GM12878 (cell line): ENCODE data around the gene KRTAP15-1. TPM values are rescaled to one million over a fixed set of nuclear protein-coding genes. Genes with fewer than 3 reads are reported as not detected.

Experiments
- ATAC-seq: fragments of 200-7000 bp; cut with Tn5 transposase; 3 replicates; pipeline ENCODE4 v1.9.1; 2020; ENCODE audit warnings: mild to moderate bottlenecking, moderate library complexity
- BruUV-seq: library from RNA; stranded (reverse); fragments of 400-500 nt; replicated peaks from 2 replicates; lab custom pipeline; 2021; lab: Mats Ljungman, UMichigan
- CTCF ChIA-PET: fragments of 300-600 bp; sonication (Branson Sonifier 250); formaldehyde crosslinking; extraction: SDS; loops from one replicate; lab custom pipeline; 2021; ENCODE audit warnings: inconsistent platforms; lab: Yijun Ruan, JAX
- POLR2A ChIA-PET: fragments of 350-600 bp; formaldehyde crosslinking; extraction: SDS; loops from one replicate; lab custom pipeline; 2021; ENCODE audit warnings: inconsistent platforms; lab: Charles Lee
- RAD21 ChIA-PET: fragments of 300-600 bp; sonication (Branson Sonifier 250); formaldehyde crosslinking; loops from one replicate; lab custom pipeline; 2023; ENCODE audit warnings: antibody characterized with exemption; ENCODE audit not compliant: unreplicated experiment; lab: Charles Lee
- SMC1A ChIA-PET: fragments of 300-600 bp; sonication (Branson Sonifier 250); formaldehyde crosslinking; loops from one replicate; lab custom pipeline; 2023; ENCODE audit not compliant: unreplicated experiment, uncharacterized antibody; lab: Charles Lee
- DNase-seq: peaks from one replicate; pipeline ENCODE4 v3.0.0-alpha.2; 2011; ENCODE audit warnings: low read depth, low spot score
- FAIRE-seq: peaks from 3 replicates; lab custom pipeline; 2011; peaks lifted over from hg19 to GRCh38; lab: Jason Lieb, UNC
- H2AFZ ChIP-seq: 2 replicates; pipeline ENCODE4 v1.6.0; 2011; ENCODE audit warnings: low read depth, low read length, control low read depth; ENCODE audit not compliant: control insufficient read depth
- H3K27ac ChIP-seq: 2 replicates; pipeline ENCODE4 v1.5.1; 2011; ENCODE audit warnings: control low read depth; ENCODE audit not compliant: control insufficient read depth, insufficient read depth
- H3K27me3 ChIP-seq, 2 experiments: replicated peaks in 1 of 2; 2 replicates each; pipeline versions ENCODE4 v1.6.0 to v1.6.1; 2011; ENCODE audit warnings: low read length in 1 of 2; ENCODE audit not compliant: control insufficient read depth in 2 of 2, insufficient read depth in 2 of 2
- H3K36me3 ChIP-seq, 2 experiments: 2 replicates each; pipeline ENCODE4 v1.5.1; 2011; ENCODE audit warnings: low read length in 1 of 2; ENCODE audit not compliant: control insufficient read depth in 2 of 2, insufficient read depth in 2 of 2
- H3K4me1 ChIP-seq: 2 replicates; pipeline ENCODE4 v1.6.1; 2011; ENCODE audit warnings: mild to moderate bottlenecking, low read length, moderate library complexity, mixed read lengths; ENCODE audit not compliant: control insufficient read depth, insufficient read depth
- H3K4me2 ChIP-seq: 2 replicates; pipeline ENCODE4 v1.6.0; 2011; ENCODE audit warnings: control low read depth; ENCODE audit not compliant: control insufficient read depth, insufficient read depth
- H3K4me3 ChIP-seq: fragments of 200-600 bp; sonication (generic); 2 replicates; pipeline ENCODE4 v1.5.1; 2016
- H3K79me2 ChIP-seq: 2 replicates; pipeline ENCODE4 v1.6.0; 2011; ENCODE audit warnings: low read length; ENCODE audit not compliant: control insufficient read depth, insufficient read depth
- H3K9ac ChIP-seq: 2 replicates; pipeline ENCODE4 v1.8.0; 2011; ENCODE audit warnings: low read length, control low read depth, mixed read lengths; ENCODE audit not compliant: control insufficient read depth, insufficient read depth
- H3K9me3 ChIP-seq: replicated peaks from 3 replicates; pipeline ENCODE4 v1.5.1; 2011; ENCODE audit warnings: mild to moderate bottlenecking, low read length; ENCODE audit not compliant: control insufficient read depth, insufficient read depth
- H4K20me1 ChIP-seq: 2 replicates; pipeline ENCODE4 v1.6.0; 2011; ENCODE audit not compliant: control insufficient read depth, insufficient read depth
- CREM ChIP-seq: IDR thresholded peaks from 2 replicates; pipeline ENCODE4 v1.6.1; 2014; ENCODE audit warnings: antibody characterized with exemption, low read depth
- KLF5 ChIP-seq: fragments of 450-650 bp; IDR thresholded peaks from 2 replicates; pipeline ENCODE4 v1.6.1; 2014; ENCODE audit warnings: mild to moderate bottlenecking; ENCODE audit not compliant: partially characterized antibody
- LARP7 ChIP-seq: fragments of 450-650 bp; IDR thresholded peaks from 2 replicates; pipeline ENCODE4 v1.6.1; 2017; ENCODE audit warnings: mild to moderate bottlenecking
- NBN ChIP-seq: fragments of 450-650 bp; IDR thresholded peaks from 2 replicates; pipeline ENCODE4 v1.6.1; 2016
- NFYB ChIP-seq: IDR thresholded peaks from 2 replicates; pipeline ENCODE4 v1.6.1; 2011; ENCODE audit warnings: low read depth, mild to moderate bottlenecking, low read length, improper control_type of control experiment, moderate library complexity; ENCODE audit not compliant: insufficient read depth
- NR2C1 ChIP-seq: fragments of 450-650 bp; IDR thresholded peaks from 2 replicates; pipeline ENCODE4 v1.6.1; 2017; ENCODE audit warnings: antibody characterized with exemption, mild to moderate bottlenecking, moderate library complexity
- SIN3A ChIP-seq: IDR thresholded peaks from 2 replicates; pipeline ENCODE4 v1.6.1; 2012; ENCODE audit warnings: low read depth, low read length, improper control_type of control experiment
- SREBF1 ChIP-seq: IDR thresholded peaks from 2 replicates; pipeline ENCODE4 v1.6.1; 2012; ENCODE audit warnings: mild to moderate bottlenecking, low read length
- WGBS: methylation state at CpG from one replicate; pipeline ENCODE4 v1.1.6; 2016; ENCODE audit warnings: low lambda C conversion rate; ENCODE audit not compliant: insufficient replicate concordance, insufficient coverage; ENCODE audit errors: missing lambda C conversion rate; 5-methylcytosine and 5-hydroxymethylcytosine counted together
- in situ Hi-C: fragments of 300-500 bp; cut with MboI; formaldehyde crosslinking; loops from 9 replicates; pipeline ENCODE4 v1.14.3; 2018; ENCODE audit warnings: mixed read lengths
- intact Hi-C: fragments of 100-400 bp; cut with micrococcal nuclease; formaldehyde crosslinking; loops from one replicate; pipeline ENCODE4 v1.14.2; 2022; ENCODE audit not compliant: unreplicated experiment
- polyA plus RNA-seq, 11 experiments: library from polyadenylated mRNA; depleted of rRNA in 4 of 11; unstranded in 6 of 11; stranded (reverse) in 5 of 11; fragments of >200 nt; fragmentation: Nextera tagmentation in 4 of 11; fragmentation: Illumina TruSeq in 1 of 11; extraction: Ambion mirVana in 4 of 11; extraction: Trizol in 1 of 11; gene quantifications; 1 replicate in 1 of 11; 2 replicates in 10 of 11; pipeline versions ENCODE4 v1.2.1 to v1.2.3, GENCODE V29; 2011 to 2016; ENCODE audit warnings: inconsistent platforms in 2 of 11, missing spikeins in 2 of 11, low read depth in 1 of 11
- total RNA-seq, 4 experiments: library from RNA; depleted of rRNA in 3 of 4; stranded (reverse); fragments of >200 nt in 3 of 4; fragmentation: Illumina TruSeq in 1 of 4; extraction: Trizol in 1 of 4; gene quantifications; 2 replicates each; pipeline versions ENCODE4 v1.2.1 to v1.2.3, GENCODE V29; 2013 to 2021
- TF ChIP-seq, protein P1 (sequence below): IDR thresholded peaks from 2 replicates; pipeline ENCODE4 v1.6.1; 2011; ENCODE audit warnings: mild to moderate bottlenecking, low read depth, low read length, moderate library complexity; ENCODE audit not compliant: insufficient replicate concordance
- TF ChIP-seq, protein P2 (sequence below): fragments of 450-650 bp; IDR thresholded peaks from 2 replicates; pipeline ENCODE4 v1.6.1; 2017; ENCODE audit warnings: mild to moderate bottlenecking
- TF ChIP-seq, protein P3 (sequence below): fragments of 450-650 bp; formaldehyde crosslinking; IDR thresholded peaks from 2 replicates; pipeline ENCODE4 v1.5.0; 2022; ENCODE audit warnings: mild to moderate bottlenecking, missing genetic modification characterization

KRTAP15-1 gene
- total and polyA plus RNA-seq, 10 of the 15 experiments (the other 5 are each of a cell fraction or from before 2014, with no cell fraction given) = not detected

DNA sequence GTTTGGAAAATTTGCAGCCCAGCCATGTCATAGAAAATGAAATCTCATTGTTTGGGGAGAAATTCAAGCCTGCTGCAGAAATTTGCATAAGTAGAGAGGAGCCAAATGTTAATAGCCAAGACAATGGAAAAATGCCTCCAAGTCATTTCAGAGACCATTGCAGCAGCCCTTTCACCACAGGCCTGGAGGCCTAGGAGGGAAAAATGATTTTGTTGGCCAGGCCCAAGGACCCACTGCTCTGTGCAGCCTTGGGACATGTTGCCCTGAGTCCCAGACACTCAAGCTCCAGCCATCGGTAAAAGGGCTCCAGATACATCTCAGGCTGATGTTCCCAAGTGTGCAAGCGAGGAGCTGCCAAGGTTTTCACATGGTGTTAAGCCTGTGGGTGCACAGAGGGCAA, 46.1 kb downstream of the KRTAP15-1 start:
- Histone ChIP-seq H3K4me3 (no peak overlapping the region), H3K27ac (no peak overlapping the region), H3K27me3 (no peaks in the 10 kb centered on the region), H3K4me1 (no peaks in the 10 kb centered on the region), H4K20me1 (no peaks in the 10 kb centered on the region), H2AFZ (no peak overlapping the region), H3K79me2 (no peaks in the 10 kb centered on the region), H3K9ac (no peak overlapping the region), H3K9me3 (no peaks in the 10 kb centered on the region; the same call in 2 of the 3 replicates), H3K4me2 (no peak overlapping the region), H3K36me3 (no peaks in the 10 kb centered on the region)
- DNase-seq = no peak
- SMC1A ChIA-PET = no interaction called here
- POLR2A ChIA-PET = no interaction called here
- intact Hi-C loops = no loop called here
- 0% methylated on average over 2 of the region's 2 CpGs for WGBS
- CTCF ChIA-PET = interaction anchor here (0.6 kb wide), 1 partner anchor 160 kb away, joined by 3 read pairs; no protein-coding TSS in a partner anchor
- no peak for TF ChIP-seq KLF5
- TF ChIP-seq SREBF1 = no peak
- no peak for TF ChIP-seq SIN3A
- in situ Hi-C loops = no loop called here
- BruUV-seq = no TSS peak
- RAD21 ChIA-PET = no interaction called here
- ATAC-seq = no peak
- no peak for FAIRE-seq

DNA sequence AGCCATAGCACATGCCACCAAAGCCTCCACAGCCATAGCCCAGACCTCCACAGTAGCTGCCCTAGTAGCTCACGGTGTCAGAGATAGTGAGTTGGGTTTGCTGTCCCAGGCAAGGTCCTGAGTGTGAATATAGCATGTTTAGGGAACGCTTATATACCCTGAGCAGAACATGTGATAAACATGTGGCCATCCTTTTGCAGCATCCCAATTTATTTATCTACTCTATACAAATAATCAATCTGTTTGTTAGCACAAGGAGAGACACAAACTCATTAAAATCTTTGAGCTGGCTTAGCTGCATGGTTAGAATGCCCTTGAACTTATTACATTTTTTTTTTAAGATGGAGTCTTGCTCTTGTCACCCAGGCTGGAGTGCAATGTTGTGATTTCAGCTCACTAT, 47.3 kb downstream of the KRTAP15-1 start, which contains the start of gene KRTAP19-2:
TSS of gene KRTAP19-2 (minus strand) at position 101 of the 400 bp plus-strand sequence. CDS start at position 13, 88 bp downstream.
- Histone ChIP-seq H3K36me3 (no peaks in the 10 kb centered on the region), H4K20me1 (no peaks in the 10 kb centered on the region), H3K27ac (no peak within 1 kb of the TSS), H3K9ac (no peak within 1 kb of the TSS), H3K4me1 (no peaks in the 10 kb centered on the region), H3K79me2 (no peaks in the 10 kb centered on the region), H3K27me3 (no peaks in the 10 kb centered on the region), H3K9me3 (no peaks in the 10 kb centered on the region; the same call in 2 of the 3 replicates), H3K4me3 (no peak within 1 kb of the TSS), H2AFZ (no peak within 1 kb of the TSS), H3K4me2 (no peak within 1 kb of the TSS)
- BruUV-seq = no TSS peak
- intact Hi-C loops (no loop called here), in situ Hi-C loops (no loop called here)
- CTCF ChIA-PET = no interaction called here
- 16% methylated on average over 2 of the region's 2 CpGs for WGBS
- POLR2A ChIA-PET = no interaction called here
- RAD21 ChIA-PET = no interaction called here
- ATAC-seq (no peak), DNase-seq (no peak), FAIRE-seq (no peak)
- SMC1A ChIA-PET = no interaction called here
- TF ChIP-seq NR2C1 = no peak
- TF ChIP-seq LARP7 = no peak
- no peak for TF ChIP-seq CREM
- TF ChIP-seq NBN = no peak
- TF ChIP-seq, protein P1, sequence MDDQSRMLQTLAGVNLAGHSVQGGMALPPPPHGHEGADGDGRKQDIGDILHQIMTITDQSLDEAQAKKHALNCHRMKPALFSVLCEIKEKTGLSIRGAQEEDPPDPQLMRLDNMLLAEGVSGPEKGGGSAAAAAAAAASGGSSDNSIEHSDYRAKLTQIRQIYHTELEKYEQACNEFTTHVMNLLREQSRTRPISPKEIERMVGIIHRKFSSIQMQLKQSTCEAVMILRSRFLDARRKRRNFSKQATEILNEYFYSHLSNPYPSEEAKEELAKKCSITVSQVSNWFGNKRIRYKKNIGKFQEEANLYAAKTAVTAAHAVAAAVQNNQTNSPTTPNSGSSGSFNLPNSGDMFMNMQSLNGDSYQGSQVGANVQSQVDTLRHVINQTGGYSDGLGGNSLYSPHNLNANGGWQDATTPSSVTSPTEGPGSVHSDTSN = no peak
- TF ChIP-seq NFYB = no peak
- TF ChIP-seq, protein P2, sequence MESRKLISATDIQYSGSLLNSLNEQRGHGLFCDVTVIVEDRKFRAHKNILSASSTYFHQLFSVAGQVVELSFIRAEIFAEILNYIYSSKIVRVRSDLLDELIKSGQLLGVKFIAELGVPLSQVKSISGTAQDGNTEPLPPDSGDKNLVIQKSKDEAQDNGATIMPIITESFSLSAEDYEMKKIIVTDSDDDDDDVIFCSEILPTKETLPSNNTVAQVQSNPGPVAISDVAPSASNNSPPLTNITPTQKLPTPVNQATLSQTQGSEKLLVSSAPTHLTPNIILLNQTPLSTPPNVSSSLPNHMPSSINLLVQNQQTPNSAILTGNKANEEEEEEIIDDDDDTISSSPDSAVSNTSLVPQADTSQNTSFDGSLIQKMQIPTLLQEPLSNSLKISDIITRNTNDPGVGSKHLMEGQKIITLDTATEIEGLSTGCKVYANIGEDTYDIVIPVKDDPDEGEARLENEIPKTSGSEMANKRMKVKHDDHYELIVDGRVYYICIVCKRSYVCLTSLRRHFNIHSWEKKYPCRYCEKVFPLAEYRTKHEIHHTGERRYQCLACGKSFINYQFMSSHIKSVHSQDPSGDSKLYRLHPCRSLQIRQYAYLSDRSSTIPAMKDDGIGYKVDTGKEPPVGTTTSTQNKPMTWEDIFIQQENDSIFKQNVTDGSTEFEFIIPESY = no peak
- TF ChIP-seq, protein P3, sequence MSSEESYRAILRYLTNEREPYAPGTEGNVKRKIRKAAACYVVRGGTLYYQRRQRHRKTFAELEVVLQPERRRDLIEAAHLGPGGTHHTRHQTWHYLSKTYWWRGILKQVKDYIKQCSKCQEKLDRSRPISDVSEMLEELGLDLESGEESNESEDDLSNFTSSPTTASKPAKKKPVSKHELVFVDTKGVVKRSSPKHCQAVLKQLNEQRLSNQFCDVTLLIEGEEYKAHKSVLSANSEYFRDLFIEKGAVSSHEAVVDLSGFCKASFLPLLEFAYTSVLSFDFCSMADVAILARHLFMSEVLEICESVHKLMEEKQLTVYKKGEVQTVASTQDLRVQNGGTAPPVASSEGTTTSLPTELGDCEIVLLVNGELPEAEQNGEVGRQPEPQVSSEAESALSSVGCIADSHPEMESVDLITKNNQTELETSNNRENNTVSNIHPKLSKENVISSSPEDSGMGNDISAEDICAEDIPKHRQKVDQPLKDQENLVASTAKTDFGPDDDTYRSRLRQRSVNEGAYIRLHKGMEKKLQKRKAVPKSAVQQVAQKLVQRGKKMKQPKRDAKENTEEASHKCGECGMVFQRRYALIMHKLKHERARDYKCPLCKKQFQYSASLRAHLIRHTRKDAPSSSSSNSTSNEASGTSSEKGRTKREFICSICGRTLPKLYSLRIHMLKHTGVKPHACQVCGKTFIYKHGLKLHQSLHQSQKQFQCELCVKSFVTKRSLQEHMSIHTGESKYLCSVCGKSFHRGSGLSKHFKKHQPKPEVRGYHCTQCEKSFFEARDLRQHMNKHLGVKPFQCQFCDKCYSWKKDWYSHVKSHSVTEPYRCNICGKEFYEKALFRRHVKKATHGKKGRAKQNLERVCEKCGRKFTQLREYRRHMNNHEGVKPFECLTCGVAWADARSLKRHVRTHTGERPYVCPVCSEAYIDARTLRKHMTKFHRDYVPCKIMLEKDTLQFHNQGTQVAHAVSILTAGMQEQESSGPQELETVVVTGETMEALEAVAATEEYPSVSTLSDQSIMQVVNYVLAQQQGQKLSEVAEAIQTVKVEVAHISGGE (CRISPR knock-in tag) = no peak
